Measurements from ENCODE around the gene LARP4B.

LARP4B gene

GRCh38 chr10:760622-761021 lies 170.9 kb downstream of the LARP4B start:
- no peak for DNase-seq (ENCODE audit: extremely low spot score)
- no peak for TF ChIP-seq CTCF (IDR thresholded peaks at IDR 0.05; ENCODE audit: control extremely low read depth, extremely low read depth, low read depth, missing control alignments)
- POLR2A ChIA-PET: no interaction called here
- CTCF ChIA-PET: no interaction called here

- DNase-seq (ENCODE audit: extremely low spot score): no peak
- CTCF ChIA-PET: no interaction called here
- POLR2A ChIA-PET: no interaction called here
- no peak for TF ChIP-seq CTCF (IDR thresholded peaks at IDR 0.05; ENCODE audit: control extremely low read depth, extremely low read depth, low read depth, missing control alignments)
Observed at GRCh38 chr10:759898-760477, 171.5 kb downstream of the LARP4B start.
